Activated T-helper 17 cell treated with anti-CD3 and anti-CD28 coated beads, Interleukin-2, amount 50 U/mL, for 72 hours (primary cell): ENCODE measurements around the gene DTX1. TPM values are rescaled to one million over a fixed set of nuclear protein-coding genes. Genes with fewer than 3 reads are reported as not detected.
"Not testable (repeated sequence)": the region's sequence is repeated elsewhere in the genome, so short reads cannot be mapped to it uniquely, and the experiment has no call there.

Experiments used
- ATAC-seq: fragments of 150-1000 bp; cut with Tn5 transposase; replicated peaks from 2 replicates; pipeline ENCODE4 v1.10.0; 2021; ENCODE audit warnings: mild to moderate bottlenecking, moderate library complexity
- H3K27ac Mint-ChIP-seq: one replicate; pipeline ENCODE4 v1.8.0; 2022; ENCODE audit warnings: mixed read lengths
- H3K27me3 Mint-ChIP-seq: one replicate; pipeline ENCODE4 v1.8.0; 2022; ENCODE audit warnings: mixed read lengths
- H3K36me3 Mint-ChIP-seq: one replicate; pipeline ENCODE4 v1.8.0; 2022; ENCODE audit warnings: low read depth, mild to moderate bottlenecking, mixed read lengths
- H3K4me1 Mint-ChIP-seq: one replicate; pipeline ENCODE4 v1.8.0; 2022; ENCODE audit warnings: mixed read lengths
- H3K4me3 Mint-ChIP-seq: one replicate; pipeline ENCODE4 v1.8.0; 2022; ENCODE audit warnings: mild to moderate bottlenecking, mixed read lengths
- H3K9me3 Mint-ChIP-seq: one replicate; pipeline ENCODE4 v1.8.0; 2022; ENCODE audit warnings: mixed read lengths
- total RNA-seq, 2 donors: library from RNA; stranded (reverse); gene quantifications; one replicate each; pipeline ENCODE4 v1.2.3, GENCODE V29; 2022

Gene DTX1
- total RNA-seq, 2 donors from 2014 or later: 13.2 to 17.4 TPM

GRCh38 chr12:113134071-113134470 lies 77.5 kb downstream of the DTX1 start:
- H3K27ac Mint-ChIP-seq: no peak overlapping the region
- no peaks in the 10 kb centered on the region for H3K9me3 Mint-ChIP-seq
- peaks cover 7% of the 10 kb centered on the region for H3K27me3 Mint-ChIP-seq
- no peaks in the 10 kb centered on the region for H3K36me3 Mint-ChIP-seq
- H3K4me3 Mint-ChIP-seq: peak overlapping the region; percentile 86
- peaks cover 12% of the 10 kb centered on the region for H3K4me1 Mint-ChIP-seq
- ATAC-seq: no peak

DNA sequence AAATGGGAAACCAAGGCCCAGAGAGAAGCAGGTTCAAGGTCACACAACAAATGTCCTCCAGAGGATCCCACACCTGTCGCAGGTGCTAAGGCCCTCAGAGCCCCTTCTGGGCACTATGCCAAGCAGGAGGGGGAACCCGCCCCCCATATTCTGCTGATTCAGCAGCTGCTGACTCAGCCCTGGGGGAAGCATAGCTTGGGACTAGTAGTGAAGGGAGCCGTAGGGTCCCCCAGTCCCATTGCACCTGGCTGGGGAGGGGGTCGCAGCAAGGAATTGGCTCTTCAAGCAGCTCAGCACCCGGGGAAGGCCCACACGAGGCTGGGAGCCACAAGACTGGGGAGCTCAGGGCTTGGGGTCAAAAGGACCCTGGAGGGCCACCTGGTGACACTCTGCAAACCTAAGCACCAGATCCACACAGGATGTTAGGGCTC lies 78.0 kb downstream of the DTX1 start:
- Mint-ChIP-seq H3K9me3 (no peaks in the 10 kb centered on the region), H3K27me3 (peaks cover 7% of the 10 kb centered on the region), H3K36me3 (no peaks in the 10 kb centered on the region), H3K4me3 (peak overlapping the region; percentile 86), H3K27ac (no peak overlapping the region), H3K4me1 (peaks cover 12% of the 10 kb centered on the region)
- no peak for ATAC-seq

DNA sequence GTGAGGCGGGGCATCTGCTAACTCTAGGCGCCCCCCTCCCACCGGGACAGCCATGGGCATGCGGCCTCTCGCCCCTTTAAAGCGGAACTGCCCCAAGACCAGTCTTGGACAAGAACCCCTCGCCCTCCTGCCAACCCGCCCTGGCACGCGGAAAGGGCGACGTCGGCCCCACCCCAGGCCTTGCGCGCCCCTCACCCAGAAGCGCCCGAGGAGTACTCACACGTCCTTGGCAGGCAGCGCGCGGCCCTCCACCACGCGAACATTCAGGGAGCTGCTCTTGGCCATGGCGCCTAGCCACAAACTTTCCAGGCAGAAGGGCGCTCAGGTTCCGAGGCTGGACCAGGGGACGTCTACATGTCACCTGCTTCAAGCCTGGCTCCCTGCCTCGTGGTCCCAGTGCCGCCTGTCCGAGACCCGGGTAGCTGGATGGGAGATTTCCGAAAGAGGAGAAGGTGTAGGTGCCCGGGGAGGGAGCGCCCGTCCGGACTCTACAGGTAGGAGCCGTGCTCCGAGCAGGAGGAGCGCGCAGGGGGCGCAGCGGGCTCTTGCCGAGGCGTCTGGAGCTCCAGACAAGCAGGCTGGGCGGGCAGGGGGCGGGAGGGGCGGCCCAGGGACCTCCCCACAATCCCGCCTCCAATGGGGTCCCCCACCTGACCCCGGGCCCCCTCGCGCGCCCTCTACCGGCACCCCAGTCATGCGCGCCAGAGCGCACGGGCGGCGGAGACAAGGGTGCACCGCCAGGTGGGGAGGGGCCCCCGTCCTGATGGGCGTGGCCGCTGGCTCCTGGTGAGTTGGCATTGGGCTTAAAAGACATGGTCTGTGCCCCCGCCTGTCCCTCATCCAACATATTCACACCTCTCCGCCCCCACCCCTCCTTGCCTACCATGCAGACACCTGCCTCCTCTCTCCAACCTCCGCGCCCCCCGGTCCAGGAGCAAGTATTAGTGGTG lies 78.9 kb downstream of the DTX1 start, which contains the start of gene RASAL1:
Gene RASAL1, minus strand, starts transcription at position 584 of the 950 bp plus-strand sequence. Its CDS starts 299 bp downstream, at position 285.
- ATAC-seq: peak; percentile 92
- Mint-ChIP-seq H3K36me3 (no peaks in the 10 kb centered on the region), H3K4me3 (peak within 1 kb of the TSS; percentile 86), H3K27ac (peak within 1 kb of the TSS; percentile 79), H3K27me3 (peaks cover 7% of the 10 kb centered on the region), H3K9me3 (no peaks in the 10 kb centered on the region), H3K4me1 (peaks cover 12% of the 10 kb centered on the region)

DNA sequence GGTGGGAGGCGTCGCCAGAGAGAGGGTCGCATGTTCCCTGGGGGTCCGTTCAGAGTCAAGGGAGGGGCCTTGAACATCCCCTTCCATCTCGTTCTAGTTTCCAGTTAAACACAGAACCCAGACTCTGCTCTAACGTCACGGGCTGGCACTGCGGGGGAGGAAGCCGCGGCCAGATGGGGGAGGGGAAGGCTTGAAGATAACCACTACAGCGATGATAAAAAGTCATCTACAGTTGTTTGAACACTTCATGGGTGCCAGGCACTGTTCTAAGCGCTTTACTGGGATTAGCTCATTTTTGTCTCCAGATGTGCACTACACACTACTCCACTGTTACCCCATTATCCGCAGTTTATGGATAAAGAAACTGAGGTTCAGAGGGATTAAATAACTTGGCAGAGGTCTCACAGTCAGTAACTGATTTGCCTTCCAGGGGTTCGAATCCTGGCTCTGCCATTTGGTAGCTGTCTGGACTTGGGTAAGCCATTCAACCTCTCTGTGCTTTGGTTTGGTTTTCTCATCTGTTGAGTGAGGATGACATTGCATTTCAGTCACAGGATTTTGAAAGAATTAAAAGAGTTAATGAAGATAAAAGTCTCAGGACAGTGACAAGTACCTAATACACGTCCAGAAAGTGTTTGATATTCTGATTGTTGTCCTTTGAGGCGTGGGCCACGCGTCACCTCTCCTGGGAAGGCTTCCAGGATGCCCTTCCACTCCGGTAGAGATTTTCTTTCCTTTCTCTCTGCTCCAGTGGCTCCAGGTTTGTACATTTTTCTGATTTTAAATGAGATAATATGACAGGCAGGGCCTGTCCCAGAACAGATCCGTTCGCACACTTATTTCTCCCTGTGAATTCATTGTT lies 79.8 kb downstream of the DTX1 start:
- Mint-ChIP-seq H3K4me1 (peaks cover 12% of the 10 kb centered on the region), H3K36me3 (no peaks in the 10 kb centered on the region), H3K27me3 (peaks cover 7% of the 10 kb centered on the region), H3K9me3 (no peaks in the 10 kb centered on the region), H3K4me3 (peak overlapping the region; percentile 86), H3K27ac (peak overlapping the region; percentile 79)
- peak; percentile 76 for ATAC-seq

DNA sequence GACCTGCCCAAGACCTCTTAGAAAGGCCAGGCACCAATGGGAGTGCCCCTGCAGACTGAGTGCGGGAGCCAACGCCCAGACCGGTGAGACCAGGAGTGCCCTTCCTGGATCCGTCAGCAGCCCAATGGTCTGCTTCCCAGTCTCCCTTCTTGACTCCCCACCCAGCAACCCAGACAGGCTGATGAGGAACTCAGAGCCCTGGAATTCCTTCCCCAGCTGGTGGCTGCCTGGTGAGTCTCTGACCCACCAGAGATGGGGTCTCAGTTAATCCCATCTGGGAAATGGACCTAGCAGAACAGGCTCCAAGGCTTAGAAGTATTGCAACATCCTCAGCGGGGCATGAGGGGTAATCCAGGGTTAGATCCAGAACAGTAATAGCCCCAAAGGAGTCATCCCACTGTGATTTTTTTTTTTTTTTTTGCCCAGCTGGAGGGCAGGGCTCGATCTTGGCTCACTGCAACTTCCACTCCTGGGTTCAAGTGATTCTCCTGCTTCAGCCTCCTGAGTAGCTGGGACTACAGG lies 80.5 kb downstream of the DTX1 start:
- H3K4me1 Mint-ChIP-seq: peaks cover 12% of the 10 kb centered on the region
- H3K36me3 Mint-ChIP-seq: no peaks in the 10 kb centered on the region
- H3K27ac Mint-ChIP-seq: peak overlapping the region; percentile 79
- peaks cover 7% of the 10 kb centered on the region for H3K27me3 Mint-ChIP-seq
- no peak for ATAC-seq
- no peaks in the 10 kb centered on the region for H3K9me3 Mint-ChIP-seq
- peak overlapping the region; percentile 86 for H3K4me3 Mint-ChIP-seq

- Mint-ChIP-seq H3K4me3 (no peak overlapping the region), H3K27me3 (peaks cover 7% of the 10 kb centered on the region), H3K27ac (peak overlapping the region; percentile 43), H3K36me3 (no peaks in the 10 kb centered on the region), H3K4me1 (peaks cover 12% of the 10 kb centered on the region), H3K9me3 (no peaks in the 10 kb centered on the region)
- ATAC-seq: no peak
These were observed 81.6 kb downstream of the DTX1 start for GRCh38 chr12:113137861-113138783.

DNA sequence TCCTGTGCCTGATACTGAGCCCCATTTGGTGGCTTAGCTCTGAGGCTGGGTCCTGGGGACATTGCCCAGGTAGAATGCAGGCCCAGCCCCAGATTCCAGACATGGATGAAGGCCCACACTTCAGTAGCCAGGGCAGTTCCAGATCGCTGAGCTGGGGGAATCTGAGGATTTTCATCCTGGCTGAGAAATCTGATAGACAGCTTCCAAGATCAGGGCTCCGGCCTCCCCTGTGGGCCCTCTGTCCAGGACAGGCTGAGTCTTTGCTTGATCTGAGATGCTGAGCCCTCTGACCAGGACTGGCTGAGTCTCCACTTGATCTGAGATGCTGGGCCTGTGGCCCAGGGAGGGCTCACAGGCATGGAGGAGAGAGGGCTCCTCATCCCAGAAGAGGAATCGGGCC lies 82.3 kb downstream of the DTX1 start:
- no peak for ATAC-seq

DNA sequence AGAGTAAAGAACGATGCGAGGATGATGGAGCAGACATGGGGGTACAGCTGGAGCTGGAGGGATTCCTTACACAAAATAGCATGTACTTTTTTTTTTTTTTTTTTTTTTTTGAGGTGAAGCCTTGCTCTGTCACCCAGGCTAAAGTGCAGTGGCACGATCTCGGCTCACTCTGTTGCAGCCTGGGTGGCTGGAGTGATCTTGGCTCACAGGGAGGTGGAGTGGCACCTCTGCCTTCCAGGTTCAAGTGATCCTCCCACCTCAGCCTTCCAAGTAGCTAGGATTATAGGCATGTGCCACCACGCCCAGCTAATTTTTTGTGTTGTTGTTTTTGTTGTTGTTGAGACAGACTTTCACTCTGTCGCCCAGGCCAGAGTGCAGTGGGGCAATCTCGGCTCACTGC lies 84.2 kb downstream of the DTX1 start:
- H3K27ac Mint-ChIP-seq: no peak overlapping the region
- ATAC-seq: no peak
- H3K4me1 Mint-ChIP-seq: peaks cover 12% of the 10 kb centered on the region
- no peaks in the 10 kb centered on the region for H3K9me3 Mint-ChIP-seq
- peaks cover 7% of the 10 kb centered on the region for H3K27me3 Mint-ChIP-seq
- no peaks in the 10 kb centered on the region for H3K36me3 Mint-ChIP-seq
- H3K4me3 Mint-ChIP-seq: no peak overlapping the region

More for the DNA sequence above, 82.3 kb downstream of the DTX1 start:
- Mint-ChIP-seq H3K27ac (no peak overlapping the region), H3K4me1 (peaks cover 12% of the 10 kb centered on the region), H3K4me3 (no peak overlapping the region), H3K36me3 (no peaks in the 10 kb centered on the region), H3K27me3 (peaks cover 7% of the 10 kb centered on the region), H3K9me3 (no peaks in the 10 kb centered on the region)

DNA sequence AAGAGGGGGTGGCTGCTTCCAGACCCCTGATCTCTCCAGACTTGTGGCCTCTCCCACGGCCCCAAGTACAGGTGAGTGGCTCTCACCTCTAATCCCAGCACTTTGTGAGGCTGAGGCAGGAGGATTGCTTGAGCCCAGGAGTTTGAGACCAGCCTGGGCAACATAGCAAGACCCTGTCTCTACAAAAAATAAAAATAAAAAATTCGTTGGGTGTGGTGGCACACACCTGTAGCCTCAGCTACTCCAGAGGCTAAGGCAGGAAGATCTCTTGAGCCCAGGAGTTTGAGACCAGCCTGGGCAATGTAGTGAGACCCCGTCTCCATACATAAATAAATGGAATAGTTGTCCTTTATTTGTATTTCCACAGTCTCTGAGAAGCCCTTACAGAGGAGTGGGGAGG lies 85.2 kb downstream of the DTX1 start:
- H3K4me3 Mint-ChIP-seq: peak overlapping the region; percentile 38
- H3K27me3 Mint-ChIP-seq, H3K9me3 Mint-ChIP-seq, H3K4me1 Mint-ChIP-seq, ATAC-seq, H3K36me3 Mint-ChIP-seq: not testable (repeated sequence)
- H3K27ac Mint-ChIP-seq: peak overlapping the region; percentile 59

DNA sequence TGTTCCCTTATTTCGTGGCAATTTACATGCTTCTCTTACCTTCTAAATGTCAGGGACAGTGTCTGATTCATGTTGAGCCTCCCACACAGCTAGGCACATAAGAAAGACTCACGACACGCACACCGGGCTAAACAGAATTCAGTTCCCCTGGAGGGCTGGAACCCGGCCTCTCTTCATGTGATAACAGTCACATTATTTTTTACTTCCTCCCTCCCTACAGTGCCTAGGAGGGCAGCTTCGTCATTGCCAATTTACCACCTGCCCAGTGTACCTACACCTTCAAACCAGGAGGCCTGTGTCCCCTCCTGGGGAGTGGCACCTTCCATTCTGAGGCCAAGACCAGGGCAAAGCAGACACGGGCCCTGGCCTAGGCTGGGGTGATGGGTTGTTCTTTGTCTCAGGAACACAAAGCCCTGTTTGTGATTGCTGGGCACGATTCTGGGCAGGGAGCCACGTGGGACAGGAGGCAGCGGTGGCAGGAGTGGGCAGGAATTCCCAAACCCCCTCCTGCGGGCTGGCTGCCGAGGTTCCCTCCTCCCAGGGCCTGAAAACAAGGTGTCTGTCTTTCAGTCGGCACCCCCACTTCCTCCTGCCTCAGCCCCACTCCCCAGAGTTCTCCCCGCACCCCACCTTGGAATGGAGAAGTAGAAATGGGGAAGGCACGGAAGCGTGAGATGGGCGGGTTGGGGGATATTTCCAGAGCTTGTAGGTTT lies 85.8 kb downstream of the DTX1 start:
- Mint-ChIP-seq H3K27me3 (no peaks in the 10 kb centered on the region), H3K4me3 (peak overlapping the region; percentile 38), H3K36me3 (no peaks in the 10 kb centered on the region), H3K27ac (peak overlapping the region; percentile 59), H3K4me1 (no peaks in the 10 kb centered on the region), H3K9me3 (no peaks in the 10 kb centered on the region)
- peak; percentile 92 for ATAC-seq

DNA sequence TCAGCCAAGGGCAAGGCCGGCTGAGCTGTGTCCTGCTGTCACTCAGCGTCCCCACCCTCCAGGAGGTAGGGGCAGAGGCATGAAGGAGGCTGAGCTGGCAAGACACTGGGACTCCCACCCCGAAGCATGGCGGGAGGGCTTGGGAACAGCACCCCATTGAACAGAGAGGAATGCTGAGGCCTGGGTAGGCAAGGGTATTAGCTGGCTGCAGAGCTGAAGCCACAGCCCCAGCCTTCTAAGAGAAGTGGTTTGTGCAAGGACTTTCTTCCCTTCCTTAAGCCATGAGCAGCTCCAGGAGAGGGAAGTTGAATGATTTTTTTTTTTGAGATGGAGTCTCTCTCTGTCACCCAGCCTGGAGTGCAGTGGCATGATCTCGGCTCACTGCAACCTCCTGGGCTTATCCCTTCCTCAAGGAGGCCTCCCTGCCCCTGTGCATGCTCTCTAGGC lies 86.4 kb downstream of the DTX1 start:
- Mint-ChIP-seq H3K4me1 (no peaks in the 10 kb centered on the region), H3K4me3 (no peak overlapping the region), H3K36me3 (no peaks in the 10 kb centered on the region), H3K27me3 (no peaks in the 10 kb centered on the region), H3K27ac (no peak overlapping the region), H3K9me3 (no peaks in the 10 kb centered on the region)
- no peak for ATAC-seq

- no peaks in the 10 kb centered on the region for H3K4me1 Mint-ChIP-seq
- H3K36me3 Mint-ChIP-seq: no peaks in the 10 kb centered on the region
- no peak for ATAC-seq
- no peak overlapping the region for H3K27ac Mint-ChIP-seq
- H3K9me3 Mint-ChIP-seq: no peaks in the 10 kb centered on the region
- no peaks in the 10 kb centered on the region for H3K27me3 Mint-ChIP-seq
- H3K4me3 Mint-ChIP-seq: no peak overlapping the region
These were observed 87.4 kb downstream of the DTX1 start for GRCh38 chr12:113143959-113144358.

GRCh38 chr12:113144806-113145205 lies 88.3 kb downstream of the DTX1 start:
- Mint-ChIP-seq H3K27me3 (no peaks in the 10 kb centered on the region), H3K4me1 (no peaks in the 10 kb centered on the region), H3K9me3 (no peaks in the 10 kb centered on the region), H3K4me3 (no peak overlapping the region), H3K36me3 (no peaks in the 10 kb centered on the region), H3K27ac (no peak overlapping the region)
- ATAC-seq: no peak
